ENCODE results near the gene BLOC1S4. TPM values are rescaled to one million over a fixed set of nuclear protein-coding genes. Genes with fewer than 3 reads are reported as not detected.

Gene BLOC1S4
- polyA plus RNA-seq, 1 experiment, result 12.6 TPM

DNA sequence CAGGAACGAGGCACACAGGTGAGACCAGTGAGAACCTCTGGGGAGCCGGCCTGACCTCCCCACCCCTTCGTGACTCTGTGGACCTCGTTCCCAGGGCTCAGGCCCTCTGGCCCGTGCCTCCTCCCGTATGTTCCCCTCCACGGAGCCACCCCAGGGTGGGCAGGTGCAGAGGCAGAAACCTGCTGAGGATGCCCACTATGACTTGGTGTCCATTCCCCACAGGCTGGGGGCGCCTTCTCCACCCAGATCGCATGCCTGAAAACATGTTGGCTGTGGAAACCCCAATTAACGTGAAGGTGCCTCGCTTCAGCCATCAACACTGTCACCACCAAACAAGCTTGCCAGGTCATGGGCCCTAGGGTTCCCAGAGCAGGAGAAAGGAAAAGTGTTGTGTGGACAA lies 27.0 kb downstream of the BLOC1S4 start:
- DNase-seq (ENCODE audit: low read depth), result no peak
- TF ChIP-seq CTCF (IDR thresholded peaks at IDR 0.05; ENCODE audit: insufficient read depth, low read depth, low read length), result no peak
- H3K27me3 ChIP-seq (ENCODE audit: control insufficient read depth, insufficient read depth, low read length), result no peaks in the 10 kb centered on the region; the same call in none of the 2 replicates
- H3K36me3 ChIP-seq (ENCODE audit: control insufficient read depth, insufficient read depth, low read length), result no peaks in the 10 kb centered on the region
- no peak overlapping the region for H3K4me3 ChIP-seq (ENCODE audit: low read depth, low read length)
- CTCF ChIA-PET, result no interaction called here
- POLR2A ChIA-PET, result no interaction called here

DNA sequence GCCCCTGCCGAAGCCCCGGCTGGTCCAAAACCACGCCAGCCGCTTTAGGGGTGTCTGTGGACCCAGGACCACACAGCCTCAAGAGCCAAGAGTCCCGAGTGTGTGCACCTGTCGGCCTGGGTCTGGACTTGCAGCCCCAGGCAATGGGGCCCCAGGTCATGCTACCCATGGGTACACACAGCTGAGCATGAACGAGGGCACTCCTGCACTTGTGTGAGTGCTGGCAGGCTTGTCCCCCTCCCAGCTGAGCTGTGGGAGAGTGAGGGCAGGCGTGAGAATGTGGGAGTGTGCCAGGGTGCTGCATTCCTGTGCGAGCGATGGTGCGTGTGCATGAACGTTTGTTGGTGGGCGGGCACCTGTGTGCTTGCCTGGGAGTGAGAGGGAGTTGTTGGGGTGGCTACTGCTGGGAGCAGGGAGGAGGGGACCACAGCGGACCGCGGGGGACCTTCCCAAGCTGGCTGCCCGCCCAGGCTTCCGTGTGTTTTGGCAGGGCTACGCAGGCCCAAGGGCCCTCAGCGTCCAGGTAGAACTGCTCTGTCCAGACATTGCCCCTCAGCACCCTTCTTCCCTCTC lies 30.8 kb downstream of the BLOC1S4 start:
- POLR2A ChIA-PET, result interaction anchor here (0.6 kb wide), 1 partner anchor 10 kb away, joined by 12 read pairs; no protein-coding TSS in a partner anchor
- TF ChIP-seq CTCF (IDR thresholded peaks at IDR 0.05; ENCODE audit: insufficient read depth, low read depth, low read length), result no peak
- no peak for DNase-seq (ENCODE audit: low read depth)
- Histone ChIP-seq H3K4me3 (ENCODE audit: low read depth, low read length) (no peak overlapping the region), H3K27me3 (ENCODE audit: control insufficient read depth, insufficient read depth, low read length) (no peaks in the 10 kb centered on the region; the same call in 1 of the 2 replicates), H3K36me3 (ENCODE audit: control insufficient read depth, insufficient read depth, low read length) (no peaks in the 10 kb centered on the region)
- CTCF ChIA-PET, result interaction anchor here (1.0 to 3.7 kb wide), 2 partner anchors 18 to 127 kb away, joined by 3 to 9 read pairs; no protein-coding TSS in a partner anchor

DNA sequence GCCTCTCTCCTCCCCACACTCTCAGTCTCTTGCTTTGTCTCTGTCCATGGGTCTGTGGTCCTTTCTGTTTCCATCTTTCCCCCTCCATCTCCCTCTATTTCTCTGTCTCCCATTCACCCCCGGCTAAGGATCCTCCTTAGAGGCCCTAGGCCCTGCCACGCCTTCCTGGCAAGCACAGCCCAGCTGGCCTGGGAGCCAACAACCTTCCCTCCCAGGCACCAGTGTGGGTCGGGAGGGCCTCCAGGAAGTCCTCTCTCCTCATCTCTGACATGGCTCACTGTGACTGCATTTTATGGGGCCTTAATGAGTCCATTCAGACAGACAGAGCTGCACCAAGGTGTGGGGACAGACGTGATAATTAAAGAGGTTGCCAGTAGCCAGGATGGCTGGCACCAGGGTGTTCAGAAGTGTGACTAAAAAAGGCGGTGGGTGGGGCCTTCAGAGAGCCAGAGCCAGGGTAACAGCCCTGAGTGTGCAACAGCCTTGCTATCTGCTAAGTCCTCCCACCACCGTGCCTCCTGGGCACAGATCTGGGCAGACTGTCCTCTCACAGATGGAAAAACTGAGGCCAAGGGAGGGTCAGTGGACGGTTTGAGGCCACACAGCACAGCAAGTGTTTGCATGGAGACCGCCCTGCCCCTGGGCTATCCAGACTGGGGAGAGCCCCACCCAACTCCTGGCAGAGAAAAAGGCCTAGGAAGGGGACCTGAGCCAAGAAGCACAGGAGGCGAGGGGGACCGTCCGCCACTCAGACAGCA lies 31.5 kb downstream of the BLOC1S4 start:
- ChIA-PET CTCF (interaction anchor here (0.5 to 3.7 kb wide), 2 partner anchors 30 to 126 kb away, joined by 4 to 9 read pairs; no protein-coding TSS in a partner anchor), POLR2A (interaction anchor here (0.6 kb wide), 1 partner anchor 11 kb away, joined by 12 read pairs; no protein-coding TSS in a partner anchor)
- no peak overlapping the region for H3K4me3 ChIP-seq (ENCODE audit: low read depth, low read length)
- no peak for DNase-seq (ENCODE audit: low read depth)
- no peaks in the 10 kb centered on the region for H3K36me3 ChIP-seq (ENCODE audit: control insufficient read depth, insufficient read depth, low read length)
- H3K27me3 ChIP-seq (ENCODE audit: control insufficient read depth, insufficient read depth, low read length), result no peaks in the 10 kb centered on the region; the same call in 1 of the 2 replicates
- TF ChIP-seq CTCF (IDR thresholded peaks at IDR 0.05; ENCODE audit: insufficient read depth, low read depth, low read length), result no peak

- no peak for TF ChIP-seq CTCF (IDR thresholded peaks at IDR 0.05; ENCODE audit: insufficient read depth, low read depth, low read length)
- ChIA-PET CTCF (interaction anchor here (0.5 to 3.7 kb wide), 2 partner anchors 31 to 125 kb away, joined by 4 to 9 read pairs; no protein-coding TSS in a partner anchor), POLR2A (no interaction called here)
- H3K36me3 ChIP-seq (ENCODE audit: control insufficient read depth, insufficient read depth, low read length), result no peaks in the 10 kb centered on the region
- DNase-seq (ENCODE audit: low read depth), result no peak
- H3K27me3 ChIP-seq (ENCODE audit: control insufficient read depth, insufficient read depth, low read length), result no peaks in the 10 kb centered on the region
- H3K4me3 ChIP-seq (ENCODE audit: low read depth, low read length), result no peak overlapping the region
Measured at GRCh38 chr4:6748286-6748685, 32.3 kb downstream of the BLOC1S4 start.
